HG02798 (cell line): ENCODE measurements around the gene DNAJC7.

Source experiments
- ATAC-seq: cut with Tn5 transposase; IDR thresholded peaks from one replicate; pipeline ENCODE4 v1.9.1; 2021; ENCODE audit warnings: mild to moderate bottlenecking; ENCODE audit not compliant: unreplicated experiment, poor library complexity

The DNAJC7 gene

GRCh38 chr17:42016941-42017865 lies at the start of gene DNAJC7:
Gene DNAJC7 (minus strand): TSS chr17:42017439. CDS start chr17:42017416, 23 bp downstream.
- ATAC-seq, result peak; percentile 85

- no peak for ATAC-seq
Observed at GRCh38 chr17:42065201-42065600, 48.0 kb upstream of the DNAJC7 start.

GRCh38 chr17:42062681-42063080 lies 45.4 kb upstream of the DNAJC7 start:
- ATAC-seq, result no peak

- no peak for ATAC-seq
Observed at GRCh38 chr17:42061646-42062487, 44.6 kb upstream of the DNAJC7 start.

- no peak for ATAC-seq
Observed at GRCh38 chr17:42060231-42060630, 43.0 kb upstream of the DNAJC7 start.

GRCh38 chr17:42059815-42060214 lies 42.6 kb upstream of the DNAJC7 start:
- no peak for ATAC-seq

- no peak for ATAC-seq
Observed at GRCh38 chr17:42058063-42058462, 40.8 kb upstream of the DNAJC7 start.

- no peak for ATAC-seq
Observed at GRCh38 chr17:42056635-42057034, 39.4 kb upstream of the DNAJC7 start.

GRCh38 chr17:42055496-42055895 lies 38.3 kb upstream of the DNAJC7 start:
- ATAC-seq, result no peak

- no peak for ATAC-seq
Observed at GRCh38 chr17:42055027-42055426, 37.8 kb upstream of the DNAJC7 start.

GRCh38 chr17:42053731-42054500 lies 36.7 kb upstream of the DNAJC7 start:
- no peak for ATAC-seq

GRCh38 chr17:42052346-42052877 lies 35.2 kb upstream of the DNAJC7 start:
- ATAC-seq, result no peak

- no peak for ATAC-seq
Observed at GRCh38 chr17:42051645-42052044, 34.4 kb upstream of the DNAJC7 start.

GRCh38 chr17:42051013-42051400 lies 33.8 kb upstream of the DNAJC7 start:
- no peak for ATAC-seq

- ATAC-seq, result no peak
Observed at GRCh38 chr17:42050393-42051012, 33.3 kb upstream of the DNAJC7 start, which contains the start of gene C17orf113. Gene C17orf113 (minus strand): TSS chr17:42050601. CDS start chr17:42043376, 7,225 bp downstream.

- ATAC-seq, result no peak
Observed at GRCh38 chr17:42049834-42050392, 32.7 kb upstream of the DNAJC7 start.

GRCh38 chr17:42047343-42047742 lies 30.1 kb upstream of the DNAJC7 start:
- ATAC-seq, result no peak

GRCh38 chr17:42045719-42046118 lies 28.5 kb upstream of the DNAJC7 start:
- no peak for ATAC-seq

GRCh38 chr17:42042598-42043319 lies 25.5 kb upstream of the DNAJC7 start:
- ATAC-seq, result no peak
